ENCODE results near the gene SPATS2L. TPM values are rescaled to one million over a fixed set of nuclear protein-coding genes. Genes with fewer than 3 reads are reported as not detected.

The SPATS2L gene
- total and polyA plus RNA-seq, 2 of the 13 experiments (the other 11 are each of a cell fraction or from before 2014, with no cell fraction given): 154 to 212 TPM

DNA sequence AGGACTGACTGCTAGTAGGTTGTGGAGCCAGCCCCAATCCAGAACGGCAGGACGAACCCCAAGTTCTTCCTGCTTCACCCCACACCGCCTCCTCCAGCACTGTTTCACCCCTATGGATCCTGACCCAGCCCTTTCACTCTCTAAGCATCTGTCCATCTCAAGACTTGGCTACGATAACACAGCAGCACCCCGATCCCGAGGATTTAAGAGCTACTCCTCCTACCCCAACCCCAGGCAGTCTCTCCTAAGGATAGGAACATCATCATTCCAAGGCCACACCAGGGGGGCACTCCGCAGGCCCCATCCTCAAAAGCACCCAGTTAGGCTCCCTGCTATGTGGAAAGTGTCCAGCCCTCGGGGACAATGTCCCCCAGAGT lies 202.7 kb downstream of the SPATS2L start (continued):
- TF ChIP-seq STAG1 (CRISPR knock-in tag; IDR thresholded peaks at IDR 0.05): no peak
- no peak for TF ChIP-seq MZF1 (CRISPR knock-in tag; IDR thresholded peaks at IDR 0.05; ENCODE audit: borderline replicate concordance)
- no peak for TF ChIP-seq HMG20A (CRISPR knock-in tag; IDR thresholded peaks at IDR 0.05; ENCODE audit: borderline replicate concordance)
- TF ChIP-seq RARA (CRISPR knock-in tag; IDR thresholded peaks at IDR 0.05): no peak
- no peak for TF ChIP-seq ZNF740 (CRISPR knock-in tag; IDR thresholded peaks at IDR 0.05)
- no peak for TF ChIP-seq SOX6 (IDR thresholded peaks at IDR 0.05)
- 0 out of 2 replicates have a peak, but pooled peaks have one; percentile 23 for TF ChIP-seq SOX6 (CRISPR knock-in tag; IDR thresholded peaks at IDR 0.05)
- TF ChIP-seq ZBTB1 (CRISPR knock-in tag; IDR thresholded peaks at IDR 0.05; ENCODE audit: borderline replicate concordance): no peak
- TF ChIP-seq SAFB2 (CRISPR knock-in tag; IDR thresholded peaks at IDR 0.05; ENCODE audit: borderline replicate concordance, low read depth): no peak
- no peak for TF ChIP-seq CAMTA2 (CRISPR knock-in tag; IDR thresholded peaks at IDR 0.05; ENCODE audit: borderline replicate concordance)
- TF ChIP-seq, protein P1, sequence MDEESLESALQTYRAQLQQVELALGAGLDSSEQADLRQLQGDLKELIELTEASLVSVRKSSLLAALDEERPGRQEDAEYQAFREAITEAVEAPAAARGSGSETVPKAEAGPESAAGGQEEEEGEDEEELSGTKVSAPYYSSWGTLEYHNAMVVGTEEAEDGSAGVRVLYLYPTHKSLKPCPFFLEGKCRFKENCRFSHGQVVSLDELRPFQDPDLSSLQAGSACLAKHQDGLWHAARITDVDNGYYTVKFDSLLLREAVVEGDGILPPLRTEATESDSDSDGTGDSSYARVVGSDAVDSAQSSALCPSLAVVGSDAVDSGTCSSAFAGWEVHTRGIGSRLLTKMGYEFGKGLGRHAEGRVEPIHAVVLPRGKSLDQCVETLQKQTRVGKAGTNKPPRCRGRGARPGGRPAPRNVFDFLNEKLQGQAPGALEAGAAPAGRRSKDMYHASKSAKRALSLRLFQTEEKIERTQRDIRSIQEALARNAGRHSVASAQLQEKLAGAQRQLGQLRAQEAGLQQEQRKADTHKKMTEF (CRISPR knock-in tag; IDR thresholded peaks at IDR 0.05): no peak
- TF ChIP-seq, protein P2, sequence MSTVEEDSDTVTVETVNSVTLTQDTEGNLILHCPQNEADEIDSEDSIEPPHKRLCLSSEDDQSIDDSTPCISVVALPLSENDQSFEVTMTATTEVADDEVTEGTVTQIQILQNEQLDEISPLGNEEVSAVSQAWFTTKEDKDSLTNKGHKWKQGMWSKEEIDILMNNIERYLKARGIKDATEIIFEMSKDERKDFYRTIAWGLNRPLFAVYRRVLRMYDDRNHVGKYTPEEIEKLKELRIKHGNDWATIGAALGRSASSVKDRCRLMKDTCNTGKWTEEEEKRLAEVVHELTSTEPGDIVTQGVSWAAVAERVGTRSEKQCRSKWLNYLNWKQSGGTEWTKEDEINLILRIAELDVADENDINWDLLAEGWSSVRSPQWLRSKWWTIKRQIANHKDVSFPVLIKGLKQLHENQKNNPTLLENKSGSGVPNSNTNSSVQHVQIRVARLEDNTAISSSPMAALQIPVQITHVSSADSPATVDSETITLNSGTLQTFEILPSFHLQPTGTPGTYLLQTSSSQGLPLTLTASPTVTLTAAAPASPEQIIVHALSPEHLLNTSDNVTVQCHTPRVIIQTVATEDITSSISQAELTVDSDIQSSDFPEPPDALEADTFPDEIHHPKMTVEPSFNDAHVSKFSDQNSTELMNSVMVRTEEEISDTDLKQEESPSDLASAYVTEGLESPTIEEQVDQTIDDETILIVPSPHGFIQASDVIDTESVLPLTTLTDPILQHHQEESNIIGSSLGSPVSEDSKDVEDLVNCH (CRISPR knock-in tag; IDR thresholded peaks at IDR 0.05): 0 out of 2 replicates have a peak, but pooled peaks have one; percentile 39
- TF ChIP-seq NAIF1 (CRISPR knock-in tag; IDR thresholded peaks at IDR 0.05; ENCODE audit: borderline replicate concordance): 0 out of 2 replicates have a peak, but pooled peaks have one; percentile 12
- no peak for TF ChIP-seq ZNF678 (CRISPR knock-in tag; IDR thresholded peaks at IDR 0.05)
- no peak for TF ChIP-seq CEBPZ (IDR thresholded peaks at IDR 0.05; ENCODE audit: low read length)
- TF ChIP-seq THAP8 (CRISPR knock-in tag; IDR thresholded peaks at IDR 0.05; ENCODE audit: borderline replicate concordance): no peak
- no peak for TF ChIP-seq ZC3H4 (CRISPR knock-in tag; IDR thresholded peaks at IDR 0.05; ENCODE audit: borderline replicate concordance)
- TF ChIP-seq ZNF138 (CRISPR knock-in tag; IDR thresholded peaks at IDR 0.05; ENCODE audit: low read depth): 0 out of 2 replicates have a peak, but pooled peaks have one; percentile 8
- TF ChIP-seq FUBP1 (CRISPR knock-in tag; IDR thresholded peaks at IDR 0.05; ENCODE audit: borderline replicate concordance): peak; percentile 40; the same call in 1 of the 2 replicates
- TF ChIP-seq SNAPC2 (CRISPR knock-in tag; IDR thresholded peaks at IDR 0.05): 0 out of 2 replicates have a peak, but pooled peaks have one; percentile 8
- no peak for TF ChIP-seq ZNF557 (CRISPR knock-in tag; IDR thresholded peaks at IDR 0.05)
